Camera-type eye (tissue), 1 donor: ENCODE data around the gene PEA15. TPM values are rescaled to one million over a fixed set of nuclear protein-coding genes. Genes with fewer than 3 reads are reported as not detected.

Experiments
- total RNA-seq: library from RNA; depleted of rRNA; stranded (reverse); fragments of >200 nt; gene quantifications from one replicate; pipeline ENCODE4 v1.2.3, GENCODE V29; 2014

The PEA15 gene, protein sequence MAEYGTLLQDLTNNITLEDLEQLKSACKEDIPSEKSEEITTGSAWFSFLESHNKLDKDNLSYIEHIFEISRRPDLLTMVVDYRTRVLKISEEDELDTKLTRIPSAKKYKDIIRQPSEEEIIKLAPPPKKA
- 215 TPM for total RNA-seq

DNA sequence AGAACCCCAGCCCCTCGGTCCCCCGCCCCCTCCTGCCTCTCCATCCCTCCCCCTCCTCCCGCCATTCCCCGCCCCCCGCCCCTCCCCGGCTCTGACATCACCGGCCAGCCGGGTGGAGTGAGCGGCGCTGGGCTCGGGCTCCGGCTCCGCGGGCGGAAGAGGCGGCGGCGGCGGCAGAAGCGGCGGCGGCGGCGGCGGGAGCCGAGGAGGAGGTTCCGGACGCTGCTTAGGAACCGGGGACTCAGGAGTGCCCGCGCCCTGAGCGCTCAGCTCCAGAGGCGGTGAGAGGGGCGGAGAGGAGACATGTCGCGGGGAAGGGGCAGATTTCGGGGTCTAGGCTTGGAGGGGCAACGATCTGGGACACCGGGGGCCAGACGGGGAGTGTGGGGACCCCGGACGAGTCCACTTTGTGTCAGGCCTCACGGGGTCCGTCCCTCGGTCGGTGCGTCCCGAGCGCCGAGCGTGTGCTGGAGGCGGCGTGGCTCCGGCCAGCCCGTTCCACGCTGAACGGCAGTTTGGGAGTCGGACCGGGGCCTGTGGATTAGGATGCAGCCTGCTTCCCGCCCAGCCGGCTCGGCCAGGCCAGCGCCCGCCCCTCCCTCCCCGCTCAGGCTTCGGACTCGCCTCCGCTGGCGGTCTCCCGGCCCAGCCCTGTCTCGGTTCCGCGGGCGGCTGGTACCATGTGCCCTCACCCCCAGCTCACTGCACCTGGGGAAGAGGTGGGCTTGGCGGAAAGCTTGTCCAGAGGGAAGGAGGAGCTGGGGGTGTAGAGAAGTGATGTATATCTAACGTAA lies at the start of gene PEA15:
Gene PEA15, plus strand, starts transcription at position 143 of the 794 bp plus-strand sequence. CDS start 6,161 bp downstream, outside the sequence.

DNA sequence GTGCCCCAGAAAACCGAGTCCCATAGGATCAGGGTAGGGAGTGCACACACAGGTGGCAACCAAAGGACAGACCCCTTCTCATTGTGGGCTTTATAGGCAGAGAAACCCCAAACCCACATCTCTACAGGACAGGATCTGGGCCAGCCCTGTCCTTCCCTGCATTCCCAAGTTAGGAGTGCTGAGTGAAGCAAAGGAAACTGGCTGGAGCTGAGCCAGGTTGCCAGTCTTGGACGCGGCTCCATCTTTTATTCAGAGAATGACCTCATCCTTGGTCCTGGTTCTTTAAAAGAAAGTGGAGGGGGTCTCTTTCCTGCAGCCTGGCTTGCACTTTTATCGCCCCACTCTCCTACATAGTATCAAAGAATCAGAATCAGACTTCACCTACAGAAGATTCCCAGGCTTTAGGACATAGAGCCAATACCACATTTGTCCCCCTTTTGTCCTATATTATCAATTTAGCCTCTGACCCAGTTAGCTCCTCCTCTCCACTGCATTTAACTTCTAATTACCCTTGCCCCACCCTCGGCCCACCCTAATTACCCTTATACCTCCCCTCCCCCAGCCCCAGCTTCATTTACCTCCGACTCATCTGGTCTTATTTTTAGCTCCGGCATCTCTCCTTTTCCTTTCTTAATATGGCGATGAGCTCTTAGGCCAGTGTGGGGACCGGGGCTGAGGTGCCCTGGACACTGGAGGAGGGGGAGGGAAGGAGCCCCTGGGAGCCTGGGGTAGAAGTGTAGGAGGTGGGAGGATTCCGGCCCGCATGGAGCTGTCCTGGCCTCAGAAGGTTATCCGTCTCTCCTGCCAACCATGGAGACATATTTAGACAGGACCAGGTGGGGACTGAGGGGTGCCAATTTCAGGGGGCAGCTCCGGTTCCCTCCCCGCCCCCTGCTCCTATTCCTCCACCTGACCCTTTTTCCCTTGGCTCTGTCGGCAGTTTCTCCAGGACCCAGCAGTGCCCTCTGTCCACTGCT lies 15.2 kb upstream of the PEA15 start, which contains the start of gene CASQ1:
Gene CASQ1, plus strand, starts transcription at position 927 of the 977 bp plus-strand sequence. CDS start 177 bp downstream, outside the sequence.

DNA sequence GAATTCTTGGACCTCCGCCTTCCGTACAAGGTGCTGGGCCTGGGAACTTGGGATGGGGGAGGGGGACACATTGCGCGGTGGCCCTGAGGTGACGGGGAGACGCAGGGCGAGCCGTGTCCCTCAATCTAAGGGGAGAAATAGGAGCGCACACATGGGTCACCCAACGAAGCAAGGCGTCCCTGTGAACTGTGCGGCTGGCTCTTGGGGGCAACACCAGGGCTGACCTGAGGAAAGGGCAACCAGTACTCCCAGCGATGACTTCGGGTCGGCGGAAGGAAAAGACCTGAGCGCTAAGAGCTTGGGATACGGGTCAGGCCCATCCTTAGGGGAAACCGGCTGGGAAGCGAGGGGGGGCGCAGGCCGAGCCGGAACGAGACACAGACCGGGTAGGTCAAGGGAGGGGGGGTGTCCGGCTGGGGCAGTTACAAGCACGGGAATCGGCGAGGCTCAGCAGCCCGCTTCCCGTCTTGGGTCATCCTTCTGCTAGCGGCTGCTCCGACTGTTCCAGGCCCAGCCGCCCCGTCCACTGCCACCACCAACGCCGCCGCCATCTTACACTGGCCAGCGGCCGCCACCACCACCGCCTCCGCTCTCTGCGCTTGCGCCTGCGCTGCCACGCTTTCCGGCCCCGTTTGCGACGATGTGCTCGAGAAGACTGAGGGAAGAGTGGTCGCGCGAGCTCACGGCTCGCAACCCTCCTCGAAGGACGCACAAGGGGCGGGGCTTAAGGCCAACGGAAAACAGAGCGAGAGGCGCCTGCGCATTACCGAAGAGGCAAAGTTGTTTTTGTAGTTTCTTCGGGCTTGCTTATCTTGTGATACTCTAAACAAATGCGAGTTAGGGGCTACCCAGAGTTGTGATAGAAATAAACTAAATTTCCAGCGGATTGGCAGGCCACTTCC lies 57.0 kb downstream of the PEA15 start, which contains the start of gene DCAF8:
Gene DCAF8, minus strand, starts transcription at position 657 of the 902 bp plus-strand sequence. CDS start 18,541 bp downstream, outside the sequence.

Other genes starting within 250 kb of the PEA15 start
- gene PIGM, start 173.4 kb upstream of the PEA15 start, total RNA-seq = 11.6 TPM
- gene KCNJ10, start 135.2 kb upstream of the PEA15 start, total RNA-seq = 7.6 TPM
- gene KCNJ9, start 123.8 kb upstream of the PEA15 start, total RNA-seq = 4.1 TPM
- gene IGSF8, start 106.8 kb upstream of the PEA15 start, total RNA-seq = 37.5 TPM
- 50.0 TPM for gene ATP1A2, start 89.6 kb upstream of the PEA15 start, total RNA-seq
- gene ATP1A4, start 53.8 kb upstream of the PEA15 start, total RNA-seq = 0.60 TPM
- 35.8 TPM for gene CASQ1, start 14.8 kb upstream of the PEA15 start, total RNA-seq
- gene DCAF8, start 57.2 kb downstream of the PEA15 start, total RNA-seq = 186 TPM
- gene PEX19, start 79.7 kb downstream of the PEA15 start, total RNA-seq = 99.8 TPM
- 156 TPM for gene COPA, start 137.9 kb downstream of the PEA15 start, total RNA-seq
- 81.4 TPM for gene NCSTN, start 138.0 kb downstream of the PEA15 start, total RNA-seq
- gene NHLH1, start 161.7 kb downstream of the PEA15 start, total RNA-seq = 2.7 TPM
- gene VANGL2, start 195.2 kb downstream of the PEA15 start, total RNA-seq = 15.2 TPM